Neural crest cell (in vitro differentiated cells): ENCODE data around the gene MRPL19. TPM values are rescaled to one million over a fixed set of nuclear protein-coding genes. Genes with fewer than 3 reads are reported as not detected.
A peak's percentile ranks its signal among the peaks of the same experiment; 100 is the strongest.

ENCODE experiments used
- DNase-seq: peaks from one replicate; pipeline ENCODE4 v3.0.0; 2021; ENCODE audit warnings: low read depth, mixed read lengths, low spot score
- H3K27ac Mint-ChIP-seq: one replicate; pipeline ENCODE4 v1.8.0; 2021; ENCODE audit warnings: mild to moderate bottlenecking, mixed read lengths; ENCODE audit not compliant: unreplicated experiment
- H3K27me3 Mint-ChIP-seq: 2 replicates; pipeline ENCODE4 v1.8.0; 2021; ENCODE audit warnings: low read depth, mild to moderate bottlenecking, mixed read lengths
- H3K36me3 Mint-ChIP-seq: 2 replicates; pipeline ENCODE4 v1.8.0; 2021; ENCODE audit warnings: low read depth, mild to moderate bottlenecking, mixed read lengths
- H3K4me1 Mint-ChIP-seq: 2 replicates; pipeline ENCODE4 v1.8.0; 2021; ENCODE audit warnings: mixed read lengths
- H3K4me3 Mint-ChIP-seq: one replicate; pipeline ENCODE4 v1.8.0; 2021; ENCODE audit warnings: mild to moderate bottlenecking, mixed read lengths
- H3K9me3 Mint-ChIP-seq: 2 replicates; pipeline ENCODE4 v1.8.0; 2021; ENCODE audit warnings: mixed read lengths
- CTCF ChIP-seq: fragments of 200-600 bp; sonication (generic); conservative IDR thresholded peaks from 2 replicates; pipeline ENCODE4 v1.5.0; 2021; ENCODE audit warnings: antibody characterized with exemption, mild to moderate bottlenecking
- total RNA-seq: library from RNA; stranded (reverse); gene quantifications from 2 replicates; pipeline ENCODE4 v1.2.1, GENCODE V29; 2021

The MRPL19 gene
- total RNA-seq, 1 donor from 2014 or later: 64.5 TPM

DNA sequence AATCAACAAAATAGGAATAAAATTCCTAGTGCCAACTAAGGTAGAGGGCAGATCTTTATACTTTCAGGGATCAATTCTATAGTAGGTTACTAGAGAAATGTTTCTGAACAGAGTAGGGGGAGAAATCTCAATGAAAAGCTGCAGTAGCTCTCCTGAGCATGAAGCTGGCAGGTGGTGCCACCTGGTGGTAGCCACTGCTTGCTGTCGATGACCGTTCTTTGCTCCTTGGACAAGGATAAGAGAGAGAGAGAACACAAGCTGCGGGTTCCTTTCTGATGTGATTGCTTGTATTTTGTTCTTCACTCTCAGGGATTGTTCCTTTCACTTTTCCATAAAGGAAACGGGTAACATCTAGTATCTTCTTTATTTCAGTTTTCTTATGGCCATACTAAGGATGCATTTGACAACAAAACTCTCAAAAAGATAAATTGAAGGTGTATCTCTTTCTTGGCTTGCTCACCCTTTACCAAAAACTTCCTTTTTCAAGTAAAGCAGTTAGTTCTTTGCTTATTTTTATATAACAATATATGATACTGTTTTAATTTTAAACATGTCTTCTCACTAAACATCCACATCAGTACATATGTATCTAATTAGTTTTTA is 18.6 kb upstream of the MRPL19 start:
- Mint-ChIP-seq H3K9me3 (no peaks in the 10 kb centered on the region), H3K36me3 (no peaks in the 10 kb centered on the region), H3K27ac (no peak overlapping the region), H3K4me1 (peaks cover 5% of the 10 kb centered on the region), H3K4me3 (no peak overlapping the region), H3K27me3 (peaks cover 3% of the 10 kb centered on the region)
- peak; percentile 83 for DNase-seq
- peak; percentile 95 for TF ChIP-seq CTCF

- H3K4me1 Mint-ChIP-seq: peaks cover 5% of the 10 kb centered on the region
Observed at GRCh38 chr2:75632091-75632701, 14.4 kb upstream of the MRPL19 start.

GRCh38 chr2:75632813-75633212 is 13.8 kb upstream of the MRPL19 start:
- H3K36me3 Mint-ChIP-seq: no peaks in the 10 kb centered on the region
- H3K27ac Mint-ChIP-seq: no peak overlapping the region

More at GRCh38 chr2:75632091-75632701, 14.4 kb upstream of the MRPL19 start:
- TF ChIP-seq CTCF: no peak
- peaks cover 5% of the 10 kb centered on the region for H3K27me3 Mint-ChIP-seq
- H3K9me3 Mint-ChIP-seq: no peaks in the 10 kb centered on the region
- H3K36me3 Mint-ChIP-seq: no peaks in the 10 kb centered on the region
- H3K4me3 Mint-ChIP-seq: no peak overlapping the region
- no peak overlapping the region for H3K27ac Mint-ChIP-seq
- no peak for DNase-seq

DNA sequence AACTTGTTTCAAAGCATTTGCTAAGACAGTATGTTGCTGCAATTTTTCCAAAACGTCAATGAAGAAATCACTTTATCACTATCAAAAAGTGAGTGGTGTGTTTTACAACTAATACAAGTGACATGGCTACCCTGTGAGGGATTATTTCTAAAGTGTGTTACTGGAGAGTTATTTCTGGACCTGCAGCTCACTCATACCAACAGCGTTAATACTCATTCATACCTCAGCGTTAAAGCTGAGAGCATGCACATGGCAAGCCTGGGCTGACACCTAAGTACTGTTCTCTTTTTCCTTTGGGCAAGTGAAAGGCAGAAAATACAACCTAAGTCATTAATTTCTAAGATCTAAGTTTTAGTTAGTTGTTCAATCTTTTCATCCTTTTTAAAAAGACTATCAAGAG is 13.0 kb upstream of the MRPL19 start:
- Mint-ChIP-seq H3K4me1 (peaks cover 5% of the 10 kb centered on the region), H3K9me3 (no peaks in the 10 kb centered on the region)
- no peak for TF ChIP-seq CTCF

More at GRCh38 chr2:75632813-75633212, 13.8 kb upstream of the MRPL19 start:
- peaks cover 5% of the 10 kb centered on the region for H3K4me1 Mint-ChIP-seq
- no peak for DNase-seq
- H3K27me3 Mint-ChIP-seq: peaks cover 10% of the 10 kb centered on the region
- no peak overlapping the region for H3K4me3 Mint-ChIP-seq
- no peaks in the 10 kb centered on the region for H3K9me3 Mint-ChIP-seq
- TF ChIP-seq CTCF: no peak

GRCh38 chr2:75634945-75635344 is 11.6 kb upstream of the MRPL19 start:
- H3K4me1 Mint-ChIP-seq: peaks cover 5% of the 10 kb centered on the region
- H3K36me3 Mint-ChIP-seq: no peaks in the 10 kb centered on the region
- no peak overlapping the region for H3K4me3 Mint-ChIP-seq
- TF ChIP-seq CTCF: no peak
- no peaks in the 10 kb centered on the region for H3K9me3 Mint-ChIP-seq
- no peak overlapping the region for H3K27ac Mint-ChIP-seq
- H3K27me3 Mint-ChIP-seq: peaks cover 26% of the 10 kb centered on the region
- DNase-seq: no peak

More for the DNA sequence above, 13.0 kb upstream of the MRPL19 start:
- Mint-ChIP-seq H3K27ac (no peak overlapping the region), H3K27me3 (peaks cover 15% of the 10 kb centered on the region), H3K4me3 (no peak overlapping the region), H3K36me3 (no peaks in the 10 kb centered on the region)
- DNase-seq: no peak
